ENCODE results near the gene FAM83D.

DNA sequence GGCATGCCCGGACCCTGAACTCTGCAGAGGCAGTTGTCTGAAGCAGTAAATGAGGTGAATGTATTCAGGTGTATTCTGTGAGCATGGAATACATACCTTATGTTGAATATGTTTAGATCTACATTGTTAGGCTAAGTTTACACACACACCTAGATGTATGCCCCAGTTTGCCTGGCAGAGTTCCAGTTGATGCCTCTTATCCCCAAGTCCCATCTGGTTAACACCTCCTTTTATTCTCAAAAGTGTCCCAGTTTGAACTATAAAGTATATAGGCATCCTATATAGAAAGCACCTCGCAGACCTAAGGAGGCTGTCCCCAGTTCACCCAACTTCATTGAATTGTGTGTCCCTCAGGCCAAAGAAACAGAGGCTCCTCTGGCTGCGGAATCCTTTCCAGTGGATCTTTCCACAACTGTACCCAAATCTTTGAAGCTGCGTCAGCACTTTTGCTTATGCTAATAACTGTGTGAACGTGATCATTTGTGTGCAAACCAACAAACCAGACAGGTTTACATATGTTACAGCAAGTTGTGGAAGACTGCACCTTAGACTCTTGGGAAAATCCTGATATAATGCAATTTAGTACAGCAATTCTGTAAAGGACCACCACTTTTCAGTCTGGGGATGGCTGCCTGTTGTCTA, 31.1 kb downstream of the FAM83D start:
- TF ChIP-seq, protein P1, sequence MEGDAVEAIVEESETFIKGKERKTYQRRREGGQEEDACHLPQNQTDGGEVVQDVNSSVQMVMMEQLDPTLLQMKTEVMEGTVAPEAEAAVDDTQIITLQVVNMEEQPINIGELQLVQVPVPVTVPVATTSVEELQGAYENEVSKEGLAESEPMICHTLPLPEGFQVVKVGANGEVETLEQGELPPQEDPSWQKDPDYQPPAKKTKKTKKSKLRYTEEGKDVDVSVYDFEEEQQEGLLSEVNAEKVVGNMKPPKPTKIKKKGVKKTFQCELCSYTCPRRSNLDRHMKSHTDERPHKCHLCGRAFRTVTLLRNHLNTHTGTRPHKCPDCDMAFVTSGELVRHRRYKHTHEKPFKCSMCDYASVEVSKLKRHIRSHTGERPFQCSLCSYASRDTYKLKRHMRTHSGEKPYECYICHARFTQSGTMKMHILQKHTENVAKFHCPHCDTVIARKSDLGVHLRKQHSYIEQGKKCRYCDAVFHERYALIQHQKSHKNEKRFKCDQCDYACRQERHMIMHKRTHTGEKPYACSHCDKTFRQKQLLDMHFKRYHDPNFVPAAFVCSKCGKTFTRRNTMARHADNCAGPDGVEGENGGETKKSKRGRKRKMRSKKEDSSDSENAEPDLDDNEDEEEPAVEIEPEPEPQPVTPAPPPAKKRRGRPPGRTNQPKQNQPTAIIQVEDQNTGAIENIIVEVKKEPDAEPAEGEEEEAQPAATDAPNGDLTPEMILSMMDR (IDR thresholded peaks at IDR 0.05 in 8 of 11, conservative IDR thresholded peaks at IDR 0.05 in 3 of 11): no peak
- TF ChIP-seq POLR2A (IDR thresholded peaks at IDR 0.05): no peak
